Loucy (cell line): Measurements from ENCODE around the gene HPGDS.

ENCODE experiments used
- EZH2phosphoT487 ChIP-seq: fragments of 200-600 bp; IDR thresholded peaks from 2 replicates; pipeline ENCODE4 v1.6.1; 2018; ENCODE audit warnings: antibody characterized with exemption, mild to moderate bottlenecking, moderate library complexity, borderline replicate concordance
- TF ChIP-seq, protein P1 (sequence below): fragments of 200-600 bp; sonication (generic); conservative IDR thresholded peaks from 2 replicates; pipeline ENCODE4 v1.5.1; 2014; ENCODE audit warnings: mild to moderate bottlenecking, antibody characterized with exemption, low read length

DNA sequence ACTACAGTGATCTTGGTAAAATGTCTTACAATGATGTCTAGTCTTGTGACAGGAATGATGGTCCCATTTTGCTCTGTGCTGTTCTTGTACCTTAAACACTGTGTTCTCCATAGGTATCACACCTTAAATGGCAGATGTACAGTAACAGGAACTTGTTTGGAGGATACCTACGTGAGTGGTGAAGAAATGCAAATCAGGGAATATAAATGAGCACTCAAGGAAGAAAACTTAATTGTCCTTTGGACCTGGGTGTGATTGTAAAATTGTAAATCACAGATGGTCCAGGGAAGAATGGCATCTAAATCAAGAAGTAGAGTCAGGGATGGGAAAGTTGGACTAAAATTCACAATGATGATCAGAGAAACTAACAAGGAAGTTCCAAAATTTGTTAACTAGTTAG is 12.7 kb downstream of the HPGDS start:
- TF ChIP-seq, protein P1, sequence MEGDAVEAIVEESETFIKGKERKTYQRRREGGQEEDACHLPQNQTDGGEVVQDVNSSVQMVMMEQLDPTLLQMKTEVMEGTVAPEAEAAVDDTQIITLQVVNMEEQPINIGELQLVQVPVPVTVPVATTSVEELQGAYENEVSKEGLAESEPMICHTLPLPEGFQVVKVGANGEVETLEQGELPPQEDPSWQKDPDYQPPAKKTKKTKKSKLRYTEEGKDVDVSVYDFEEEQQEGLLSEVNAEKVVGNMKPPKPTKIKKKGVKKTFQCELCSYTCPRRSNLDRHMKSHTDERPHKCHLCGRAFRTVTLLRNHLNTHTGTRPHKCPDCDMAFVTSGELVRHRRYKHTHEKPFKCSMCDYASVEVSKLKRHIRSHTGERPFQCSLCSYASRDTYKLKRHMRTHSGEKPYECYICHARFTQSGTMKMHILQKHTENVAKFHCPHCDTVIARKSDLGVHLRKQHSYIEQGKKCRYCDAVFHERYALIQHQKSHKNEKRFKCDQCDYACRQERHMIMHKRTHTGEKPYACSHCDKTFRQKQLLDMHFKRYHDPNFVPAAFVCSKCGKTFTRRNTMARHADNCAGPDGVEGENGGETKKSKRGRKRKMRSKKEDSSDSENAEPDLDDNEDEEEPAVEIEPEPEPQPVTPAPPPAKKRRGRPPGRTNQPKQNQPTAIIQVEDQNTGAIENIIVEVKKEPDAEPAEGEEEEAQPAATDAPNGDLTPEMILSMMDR: no peak
- no peak for TF ChIP-seq EZH2phosphoT487
